ENCODE data around the gene TFF2. TPM values are rescaled to one million over a fixed set of nuclear protein-coding genes. Genes with fewer than 3 reads are reported as not detected.

Gene TFF2
- polyA plus RNA-seq, 1 of the 3 experiments (the other 2 are of a cell fraction) = not detected

GRCh38 chr21:42352441-42353095 lies 1.8 kb upstream of the TFF2 start:
- Histone ChIP-seq H3K9me3 (no peaks in the 10 kb centered on the region; the same call in 1 of the 2 replicates), H3F3A (replicated peaks; ENCODE audit: insufficient read depth) (no peaks in the 10 kb centered on the region), H3K4me2 (no peak overlapping the region), H3K9me2 (no peaks in the 10 kb centered on the region), H3K27me3 (ENCODE audit: insufficient read depth) (no peaks in the 10 kb centered on the region), H3K9ac (no peak overlapping the region), H2AFZ (ENCODE audit: low read depth) (no peak overlapping the region), H3K4me1 (ENCODE audit: control insufficient read depth in 1 of 2, insufficient read depth in 2 of 2, low read depth in 1 of 2, low read length in 1 of 2) (no peaks in the 10 kb centered on the region), H3K36me3 (replicated peaks in 1 of 2; ENCODE audit: control insufficient read depth in 1 of 2, insufficient read depth in 2 of 2, low read length in 1 of 2) (no peaks in the 10 kb centered on the region), H3K79me2 (ENCODE audit: insufficient read depth) (no peaks in the 10 kb centered on the region), H3K27ac (ENCODE audit: low read depth in 2 of 2, low read length in 1 of 2) (no peak overlapping the region), H3K4me3 (ENCODE audit: low read depth in 2 of 2, low read length in 1 of 2) (no peak overlapping the region), H4K20me1 (ENCODE audit: insufficient read depth) (no peaks in the 10 kb centered on the region)
- ChIA-PET CTCF (no interaction called here), POLR2A (no interaction called here)
- DNase-seq = no peak
- no peak for TF ChIP-seq SIN3A (IDR thresholded peaks at IDR 0.05; ENCODE audit: borderline replicate concordance, low read depth, low read length)
- no peak for TF ChIP-seq MEF2A (IDR thresholded peaks at IDR 0.05; ENCODE audit: borderline replicate concordance, low read depth)
- TF ChIP-seq PBX3 (IDR thresholded peaks at IDR 0.05) = no peak
- no peak for TF ChIP-seq USF1 (IDR thresholded peaks at IDR 0.05; ENCODE audit: borderline replicate concordance, low read depth)
- TF ChIP-seq TAF1 (IDR thresholded peaks at IDR 0.05; ENCODE audit: borderline replicate concordance, low read depth, low read length) = no peak
- no peak for TF ChIP-seq USF2 (IDR thresholded peaks at IDR 0.05; ENCODE audit: borderline replicate concordance, low read depth, low read length)
- no peak for TF ChIP-seq YY1 (IDR thresholded peaks at IDR 0.05; ENCODE audit: low read depth)
- no peak for TF ChIP-seq FOSL2 (IDR thresholded peaks at IDR 0.05; ENCODE audit: borderline replicate concordance, low read depth)
- no peak for TF ChIP-seq FOXJ3 (CRISPR knock-in tag; IDR thresholded peaks at IDR 0.05)
- TF ChIP-seq REST (IDR thresholded peaks at IDR 0.05; ENCODE audit: low read depth, low read length) = no peak
- TF ChIP-seq TEAD4 (IDR thresholded peaks at IDR 0.05; ENCODE audit: borderline replicate concordance, insufficient read depth) = no peak
- no peak for TF ChIP-seq FOXM1 (IDR thresholded peaks at IDR 0.05; ENCODE audit: low read depth)
- no peak for TF ChIP-seq MAX (IDR thresholded peaks at IDR 0.05; ENCODE audit: low read depth)
- WGBS (ENCODE audit: low lambda C conversion rate) = 40% methylated on average over 13 of the region's 14 CpGs

Measured in SK-N-SH (cell line).